Suppressor macrophage treated with lipopolysaccharide for 1 hour (primary cell): ENCODE measurements around the gene KLHL18.
"Not testable (repeated sequence)": the region's sequence is repeated elsewhere in the genome, so short reads cannot be mapped to it uniquely, and the experiment has no call there.

Experiments used
- DNase-seq, 3 donors: peaks; one replicate each; pipeline ENCODE4 v3.0.0-alpha.2; 2020 to 2022

Gene KLHL18

GRCh38 chr3:47365213-47366153, 82.7 kb downstream of the KLHL18 start:
- peak; percentile 28 to 39 (median 29) for DNase-seq

GRCh38 chr3:47366833-47367232, 84.1 kb downstream of the KLHL18 start:
- no peak for DNase-seq

GRCh38 chr3:47367631-47368030, 84.9 kb downstream of the KLHL18 start:
- no peak for DNase-seq

- not testable (repeated sequence) for DNase-seq
Measured at GRCh38 chr3:47370020-47370419, 87.3 kb downstream of the KLHL18 start.

GRCh38 chr3:47370887-47371697, 88.3 kb downstream of the KLHL18 start:
- DNase-seq = peak; percentile 36 to 63 (median 43)

GRCh38 chr3:47374587-47374986, 91.8 kb downstream of the KLHL18 start:
- no peak for DNase-seq

- no peak for DNase-seq
Measured at GRCh38 chr3:47376393-47376792, 93.6 kb downstream of the KLHL18 start.

- peak in 2 of 3 donors; percentile 23 to 29 for DNase-seq
Measured at GRCh38 chr3:47377186-47377585, 94.4 kb downstream of the KLHL18 start.

GRCh38 chr3:47378869-47379268, 96.1 kb downstream of the KLHL18 start:
- DNase-seq = no peak

- DNase-seq = no peak
Measured at GRCh38 chr3:47379411-47379899, 96.7 kb downstream of the KLHL18 start.

- no peak for DNase-seq
Measured at GRCh38 chr3:47380026-47380600, 97.4 kb downstream of the KLHL18 start.

GRCh38 chr3:47380601-47381316, 98.0 kb downstream of the KLHL18 start, which contains the start of gene PTPN23:
Gene PTPN23, plus strand, starts transcription at chr3:47381021. Its CDS starts 76 bp downstream, at chr3:47381097.
- peak; percentile 99 to 100 (median 100) for DNase-seq

- peak; percentile 92 to 96 (median 94) for DNase-seq
Measured at GRCh38 chr3:47381317-47382157, 98.8 kb downstream of the KLHL18 start.

- no peak for DNase-seq
Measured at GRCh38 chr3:47384425-47384824, 101.7 kb downstream of the KLHL18 start.

- no peak for DNase-seq
Measured at GRCh38 chr3:47385007-47385406, 102.3 kb downstream of the KLHL18 start.

GRCh38 chr3:47385796-47386195, 103.1 kb downstream of the KLHL18 start:
- DNase-seq = no peak

GRCh38 chr3:47392933-47393332, 110.2 kb downstream of the KLHL18 start:
- no peak for DNase-seq

GRCh38 chr3:47394140-47394870, 111.6 kb downstream of the KLHL18 start:
- DNase-seq = no peak

- DNase-seq = no peak
Measured at GRCh38 chr3:47394881-47395280, 112.1 kb downstream of the KLHL18 start.
